IMR-90 (cell line): ENCODE measurements around the gene CCNJL.

Experiments used
- CEBPB ChIP-seq: IDR thresholded peaks from 2 replicates; pipeline ENCODE4 v1.6.1; 2012; ENCODE audit warnings: low read depth, low read length, improper control_type of control experiment
- CTCF ChIP-seq: conservative IDR thresholded peaks from 2 replicates; pipeline ENCODE4 v1.5.1; 2012; ENCODE audit warnings: mild to moderate bottlenecking, low read depth, low read length, improper control_type of control experiment
- POLR2A ChIP-seq: IDR thresholded peaks from 2 replicates; pipeline ENCODE4 v1.6.1; 2012; ENCODE audit warnings: mild to moderate bottlenecking, low read depth, low read length
- RCOR1 ChIP-seq: IDR thresholded peaks from 2 replicates; pipeline ENCODE4 v1.6.1; 2012; ENCODE audit warnings: mild to moderate bottlenecking, low read length, improper control_type of control experiment; ENCODE audit not compliant: insufficient replicate concordance

GRCh38 chr5:160268121-160268520 is 44.2 kb downstream of the CCNJL start:
- TF ChIP-seq POLR2A (no peak), CEBPB (no peak), CTCF (no peak), RCOR1 (no peak)
